AG10803 (cell line): Measurements from ENCODE around the gene TTLL6.

ENCODE experiments used
- DNase-seq: peaks from one replicate; pipeline ENCODE4 v3.0.0; 2010; ENCODE audit warnings: low read depth
- H3K4me3 ChIP-seq: 2 replicates; pipeline ENCODE4 v1.5.1; 2011; ENCODE audit warnings: mild to moderate bottlenecking, low read length, control low read depth
- TF ChIP-seq, protein P1 (sequence below): conservative IDR thresholded peaks from 2 replicates; pipeline ENCODE4 v1.5.1; 2011; ENCODE audit warnings: mild to moderate bottlenecking, low read length, control low read depth, inconsistent platforms

The TTLL6 gene

GRCh38 chr17:48759288-48759687 is 57.7 kb downstream of the TTLL6 start:
- TF ChIP-seq, protein P1, sequence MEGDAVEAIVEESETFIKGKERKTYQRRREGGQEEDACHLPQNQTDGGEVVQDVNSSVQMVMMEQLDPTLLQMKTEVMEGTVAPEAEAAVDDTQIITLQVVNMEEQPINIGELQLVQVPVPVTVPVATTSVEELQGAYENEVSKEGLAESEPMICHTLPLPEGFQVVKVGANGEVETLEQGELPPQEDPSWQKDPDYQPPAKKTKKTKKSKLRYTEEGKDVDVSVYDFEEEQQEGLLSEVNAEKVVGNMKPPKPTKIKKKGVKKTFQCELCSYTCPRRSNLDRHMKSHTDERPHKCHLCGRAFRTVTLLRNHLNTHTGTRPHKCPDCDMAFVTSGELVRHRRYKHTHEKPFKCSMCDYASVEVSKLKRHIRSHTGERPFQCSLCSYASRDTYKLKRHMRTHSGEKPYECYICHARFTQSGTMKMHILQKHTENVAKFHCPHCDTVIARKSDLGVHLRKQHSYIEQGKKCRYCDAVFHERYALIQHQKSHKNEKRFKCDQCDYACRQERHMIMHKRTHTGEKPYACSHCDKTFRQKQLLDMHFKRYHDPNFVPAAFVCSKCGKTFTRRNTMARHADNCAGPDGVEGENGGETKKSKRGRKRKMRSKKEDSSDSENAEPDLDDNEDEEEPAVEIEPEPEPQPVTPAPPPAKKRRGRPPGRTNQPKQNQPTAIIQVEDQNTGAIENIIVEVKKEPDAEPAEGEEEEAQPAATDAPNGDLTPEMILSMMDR = no peak
- no peak overlapping the region for H3K4me3 ChIP-seq
- DNase-seq = no peak

GRCh38 chr17:48757524-48757961 is 59.5 kb downstream of the TTLL6 start:
- H3K4me3 ChIP-seq = no peak overlapping the region
- peak; percentile 70 for DNase-seq
- TF ChIP-seq, protein P1 = no peak

- DNase-seq = no peak
- H3K4me3 ChIP-seq = no peak overlapping the region
- TF ChIP-seq, protein P1 = no peak
Observed at GRCh38 chr17:48756830-48757251, 60.2 kb downstream of the TTLL6 start.

DNA sequence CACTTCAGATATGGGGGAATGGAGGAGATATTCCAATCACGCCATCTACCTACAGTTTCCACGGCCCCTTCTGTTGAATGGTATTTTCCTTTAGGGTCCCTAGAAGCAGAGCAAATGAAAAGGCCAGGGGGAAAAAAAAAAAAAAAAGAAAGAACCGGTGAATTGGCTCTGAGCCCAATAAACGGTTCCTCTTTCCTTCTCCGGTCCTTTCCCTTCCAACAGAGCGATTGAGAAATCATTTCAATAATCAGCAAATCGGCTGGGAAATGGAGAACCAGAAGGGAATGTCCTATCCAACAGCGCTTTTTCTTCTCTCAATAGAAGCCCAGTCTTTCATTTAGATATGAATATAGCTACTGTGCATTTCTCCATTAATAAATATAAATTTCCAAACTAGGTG is 61.7 kb downstream of the TTLL6 start:
- no peak for DNase-seq
- TF ChIP-seq, protein P1 = no peak
- no peak overlapping the region; the same call in 1 of the 2 replicates for H3K4me3 ChIP-seq

GRCh38 chr17:48754500-48755261 is 62.3 kb downstream of the TTLL6 start:
- H3K4me3 ChIP-seq = peak overlapping the region; percentile 38
- TF ChIP-seq, protein P1 = no peak
- no peak for DNase-seq

DNA sequence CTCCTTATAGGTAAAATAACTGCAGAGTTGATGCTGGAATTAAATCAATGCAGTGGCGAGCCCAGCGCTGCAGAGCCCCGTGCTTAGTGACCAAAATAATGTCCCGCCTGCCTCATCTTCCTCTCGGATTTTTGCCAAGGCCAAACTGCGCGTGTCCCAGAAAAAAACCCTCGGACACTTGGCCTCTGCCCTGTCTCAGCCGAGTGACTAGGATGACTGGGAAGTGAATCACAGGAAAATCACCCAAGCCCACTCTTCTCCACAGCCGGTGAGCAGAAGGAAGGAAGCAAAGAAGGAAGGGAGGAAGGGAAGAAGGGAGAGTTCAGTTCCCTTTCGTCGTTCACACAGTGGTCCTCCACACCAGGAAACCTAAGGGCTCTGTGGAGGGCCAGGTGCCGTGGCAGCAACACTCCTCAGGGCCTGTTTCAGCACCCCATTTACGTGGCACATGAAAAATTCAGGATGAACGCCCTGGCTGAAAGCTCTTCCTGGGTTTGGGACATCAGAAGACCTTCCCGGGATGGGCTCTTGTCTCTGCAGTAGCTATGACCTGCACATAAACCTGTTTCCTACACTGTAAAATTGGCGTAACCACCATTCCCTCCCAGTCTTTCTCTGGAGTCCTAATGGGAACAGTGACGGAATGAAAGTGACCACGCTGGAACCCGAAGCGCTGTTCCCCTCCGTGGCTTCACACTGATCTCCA is 63.1 kb downstream of the TTLL6 start:
- TF ChIP-seq, protein P1 = no peak
- peak; percentile 24 for DNase-seq
- H3K4me3 ChIP-seq = 0 out of 2 replicates have a peak overlapping the region, but pooled peaks have one; percentile 6
